ENCODE measurements around the gene MBP.

Gene MBP

GRCh38 chr18:77059294-77059916 lies 73.2 kb downstream of the MBP start:
- DNase-seq, result peak; percentile 78 to 86 (median 85)
- WGBS (ENCODE audit: insufficient coverage), result 100% methylated on average over 1 of the region's 2 CpGs
- Histone ChIP-seq H3K36me3 (ENCODE audit: control insufficient read depth in 4 of 4, insufficient read depth in 4 of 4, low read length in 3 of 4) (peaks cover 0 to 40% (median 3%) of the 10 kb centered on the region in 4 experiments), H3K4me1 (ENCODE audit: control extremely low read depth in 1 of 4, control insufficient read depth in 4 of 4, insufficient read depth in 4 of 4, low read length in 3 of 4) (peaks cover 41 to 88% (median 76%) of the 10 kb centered on the region in 4 experiments), H3K9me3 (ENCODE audit: control extremely low read depth in 1 of 5, control insufficient read depth in 4 of 5, insufficient read depth in 2 of 5, low read depth in 1 of 5, low read length in 4 of 5) (no peaks in the 10 kb centered on the region), H3K27me3 (replicated peaks in 2 of 5; ENCODE audit: control insufficient read depth in 4 of 5, insufficient read depth in 5 of 5, low read length in 4 of 5) (no peaks in the 10 kb centered on the region), H3K4me3 (ENCODE audit: control insufficient read depth in 1 of 7, extremely low read depth in 1 of 7, insufficient read depth in 4 of 7, low read depth in 2 of 7, low read length in 6 of 7) (no peak overlapping the region), H3K27ac (ENCODE audit: insufficient read depth in 1 of 2, low read depth in 1 of 2, low read length in 2 of 2, poor library complexity in 1 of 2, severe bottlenecking in 2 of 2) (no peak overlapping the region)
- ChIA-PET POLR2A (no interaction called here), CTCF (interaction anchor here (0.7 to 10.8 kb wide), 4 partner anchors 10 to 71 kb away, joined by 4 to 119 read pairs (median 47); no protein-coding TSS in a partner anchor)

- peaks cover 40 to 88% (median 78%) of the 10 kb centered on the region in 4 experiments for H3K4me1 ChIP-seq (ENCODE audit: control extremely low read depth in 1 of 4, control insufficient read depth in 4 of 4, insufficient read depth in 4 of 4, low read length in 3 of 4)
Measured at GRCh38 chr18:77058290-77058835, 74.2 kb downstream of the MBP start.

GRCh38 chr18:77057006-77057395 lies 75.6 kb downstream of the MBP start:
- ChIA-PET POLR2A (interaction anchor here (1.2 kb wide), 1 partner anchor 58 kb away, joined by 7 read pairs; no protein-coding TSS in a partner anchor), CTCF (interaction anchor here (0.7 to 10.8 kb wide), 12 partner anchors 13 to 154 kb away, joined by 3 to 119 read pairs (median 4); no protein-coding TSS in a partner anchor)
- Histone ChIP-seq H3K27me3 (replicated peaks in 2 of 5; ENCODE audit: control insufficient read depth in 4 of 5, insufficient read depth in 5 of 5, low read length in 4 of 5) (no peaks in the 10 kb centered on the region), H3K27ac (ENCODE audit: insufficient read depth in 1 of 2, low read depth in 1 of 2, low read length in 2 of 2, poor library complexity in 1 of 2, severe bottlenecking in 2 of 2) (peak overlapping the region; percentile 41 to 90), H3K4me1 (ENCODE audit: control extremely low read depth in 1 of 4, control insufficient read depth in 4 of 4, insufficient read depth in 4 of 4, low read length in 3 of 4) (peaks cover 29 to 88% (median 78%) of the 10 kb centered on the region in 4 experiments), H3K36me3 (ENCODE audit: control insufficient read depth in 4 of 4, insufficient read depth in 4 of 4, low read length in 3 of 4) (peaks cover 0 to 33% (median 3%) of the 10 kb centered on the region in 4 experiments), H3K4me3 (ENCODE audit: control insufficient read depth in 1 of 7, extremely low read depth in 1 of 7, insufficient read depth in 4 of 7, low read depth in 2 of 7, low read length in 6 of 7) (peak overlapping the region in 1 of 7 experiments; percentile 46), H3K9me3 (ENCODE audit: control extremely low read depth in 1 of 5, control insufficient read depth in 4 of 5, insufficient read depth in 2 of 5, low read depth in 1 of 5, low read length in 4 of 5) (no peaks in the 10 kb centered on the region)
- peak in 1 of 3 donors; percentile 49 for DNase-seq
- 40% methylated on average over 1 of the region's 5 CpGs for WGBS (ENCODE audit: insufficient coverage)

More at GRCh38 chr18:77058290-77058835, 74.2 kb downstream of the MBP start:
- no peak overlapping the region for H3K27ac ChIP-seq (ENCODE audit: insufficient read depth in 1 of 2, low read depth in 1 of 2, low read length in 2 of 2, poor library complexity in 1 of 2, severe bottlenecking in 2 of 2)
- POLR2A ChIA-PET, result no interaction called here
- H3K4me3 ChIP-seq (ENCODE audit: control insufficient read depth in 1 of 7, extremely low read depth in 1 of 7, insufficient read depth in 4 of 7, low read depth in 2 of 7, low read length in 6 of 7), result no peak overlapping the region
- peaks cover 0 to 42% (median 3%) of the 10 kb centered on the region in 4 experiments for H3K36me3 ChIP-seq (ENCODE audit: control insufficient read depth in 4 of 4, insufficient read depth in 4 of 4, low read length in 3 of 4)
- WGBS (ENCODE audit: insufficient coverage), result 97% methylated on average over 31 of the region's 32 CpGs
- CTCF ChIA-PET, result interaction anchor here (1.3 to 10.8 kb wide), 5 partner anchors 11 to 151 kb away, joined by 3 to 119 read pairs (median 4); no protein-coding TSS in a partner anchor
- no peaks in the 10 kb centered on the region for H3K27me3 ChIP-seq (replicated peaks in 2 of 5; ENCODE audit: control insufficient read depth in 4 of 5, insufficient read depth in 5 of 5, low read length in 4 of 5)
- no peaks in the 10 kb centered on the region for H3K9me3 ChIP-seq (ENCODE audit: control extremely low read depth in 1 of 5, control insufficient read depth in 4 of 5, insufficient read depth in 2 of 5, low read depth in 1 of 5, low read length in 4 of 5)
- DNase-seq, result no peak

- Histone ChIP-seq H3K36me3 (ENCODE audit: control insufficient read depth in 4 of 4, insufficient read depth in 4 of 4, low read length in 3 of 4) (peaks cover 0 to 33% (median 3%) of the 10 kb centered on the region in 4 experiments), H3K27ac (ENCODE audit: insufficient read depth in 1 of 2, low read depth in 1 of 2, low read length in 2 of 2, poor library complexity in 1 of 2, severe bottlenecking in 2 of 2) (peak overlapping the region; percentile 41 to 90), H3K4me1 (ENCODE audit: control extremely low read depth in 1 of 4, control insufficient read depth in 4 of 4, insufficient read depth in 4 of 4, low read length in 3 of 4) (peaks cover 31 to 88% (median 77%) of the 10 kb centered on the region in 4 experiments), H3K27me3 (replicated peaks in 2 of 5; ENCODE audit: control insufficient read depth in 4 of 5, insufficient read depth in 5 of 5, low read length in 4 of 5) (no peaks in the 10 kb centered on the region), H3K9me3 (ENCODE audit: control extremely low read depth in 1 of 5, control insufficient read depth in 4 of 5, insufficient read depth in 2 of 5, low read depth in 1 of 5, low read length in 4 of 5) (no peaks in the 10 kb centered on the region), H3K4me3 (ENCODE audit: control insufficient read depth in 1 of 7, extremely low read depth in 1 of 7, insufficient read depth in 4 of 7, low read depth in 2 of 7, low read length in 6 of 7) (peak overlapping the region in 2 of 7 experiments; percentile 38 to 46)
- 49% methylated on average over 21 of the region's 21 CpGs for WGBS (ENCODE audit: insufficient coverage)
- no peak for DNase-seq
- ChIA-PET POLR2A (interaction anchor here (0.9 to 1.2 kb wide), 2 partner anchors 9 to 58 kb away, joined by 3 to 7 read pairs; no protein-coding TSS in a partner anchor), CTCF (interaction anchor here (0.7 to 10.8 kb wide), 10 partner anchors 13 to 155 kb away, joined by 3 to 119 read pairs (median 4); no protein-coding TSS in a partner anchor)
Measured at GRCh38 chr18:77056344-77057005, 76.1 kb downstream of the MBP start.

- peaks cover 0 to 29% (median 1%) of the 10 kb centered on the region in 4 experiments for H3K36me3 ChIP-seq (ENCODE audit: control insufficient read depth in 4 of 4, insufficient read depth in 4 of 4, low read length in 3 of 4)
- WGBS (ENCODE audit: insufficient coverage), result 44% methylated on average over 14 of the region's 15 CpGs
- POLR2A ChIA-PET, result interaction anchor here (0.7 to 1.8 kb wide), 5 partner anchors 10 to 68 kb away, joined by 3 to 8 read pairs (median 4); no protein-coding TSS in a partner anchor
- peak overlapping the region in 4 of 7 experiments; percentile 30 to 45 (median 38) for H3K4me3 ChIP-seq (ENCODE audit: control insufficient read depth in 1 of 7, extremely low read depth in 1 of 7, insufficient read depth in 4 of 7, low read depth in 2 of 7, low read length in 6 of 7)
- CTCF ChIA-PET, result interaction anchor here (0.7 to 10.8 kb wide), 14 partner anchors 9 to 155 kb away, joined by 3 to 119 read pairs (median 4); no protein-coding TSS in a partner anchor
- DNase-seq, result peak in 1 of 3 donors; percentile 52
- peak overlapping the region; percentile 41 to 90 for H3K27ac ChIP-seq (ENCODE audit: insufficient read depth in 1 of 2, low read depth in 1 of 2, low read length in 2 of 2, poor library complexity in 1 of 2, severe bottlenecking in 2 of 2)
- H3K27me3 ChIP-seq (replicated peaks in 2 of 5; ENCODE audit: control insufficient read depth in 4 of 5, insufficient read depth in 5 of 5, low read length in 4 of 5), result no peaks in the 10 kb centered on the region
- no peaks in the 10 kb centered on the region for H3K9me3 ChIP-seq (ENCODE audit: control extremely low read depth in 1 of 5, control insufficient read depth in 4 of 5, insufficient read depth in 2 of 5, low read depth in 1 of 5, low read length in 4 of 5)
- peaks cover 31 to 83% (median 71%) of the 10 kb centered on the region in 4 experiments for H3K4me1 ChIP-seq (ENCODE audit: control extremely low read depth in 1 of 4, control insufficient read depth in 4 of 4, insufficient read depth in 4 of 4, low read length in 3 of 4)
Measured at GRCh38 chr18:77055429-77056300, 76.9 kb downstream of the MBP start.
